GM19324 (cell line): ENCODE data around the gene LMX1B.

Experiments used
- ATAC-seq: cut with Tn5 transposase; IDR thresholded peaks from one replicate; pipeline ENCODE4 v1.9.1; 2021; ENCODE audit warnings: mild to moderate bottlenecking, moderate library complexity; ENCODE audit not compliant: unreplicated experiment, low FRiP score

LMX1B gene

DNA sequence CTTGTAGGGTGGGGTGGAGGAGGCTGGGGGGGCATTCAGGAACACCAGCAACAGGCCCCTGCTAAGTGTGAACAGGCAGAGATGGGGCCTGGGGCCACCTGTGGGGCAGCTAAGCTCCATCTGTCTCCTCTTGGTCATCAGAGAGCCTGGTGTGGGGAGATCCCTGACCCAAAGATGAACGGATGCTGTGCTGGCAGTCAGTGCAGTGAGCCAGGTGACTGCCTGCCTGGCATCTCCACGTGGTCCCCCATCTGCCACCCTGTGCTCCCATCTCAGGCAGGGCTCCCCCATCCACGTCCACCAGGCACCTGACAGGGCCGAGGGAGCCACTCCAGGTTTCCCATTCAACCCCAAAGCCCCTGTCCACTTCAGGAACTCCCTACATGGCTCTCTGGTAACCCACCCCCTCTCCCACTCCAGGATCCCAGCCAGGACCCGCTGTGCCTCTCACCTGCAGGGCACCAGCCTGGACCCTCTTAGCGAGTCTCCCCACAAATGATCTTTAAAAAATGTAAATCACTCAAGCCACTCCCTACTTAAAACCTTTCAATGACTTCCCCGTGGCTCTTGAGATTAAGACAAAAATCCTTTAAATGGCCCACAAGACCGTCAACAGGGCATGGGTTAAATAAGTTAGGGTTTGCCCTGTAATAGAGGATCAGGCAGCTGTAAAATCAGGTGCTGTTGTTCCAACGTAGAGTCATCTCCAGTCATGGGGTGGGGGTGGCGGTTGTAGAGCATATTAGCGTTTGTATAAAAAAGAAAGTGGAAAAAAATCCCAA lies 60.8 kb downstream of the LMX1B start:
- no peak for ATAC-seq

- ATAC-seq = no peak
Measured at GRCh38 chr9:126675147-126675467, 61.4 kb downstream of the LMX1B start.

GRCh38 chr9:126676102-126676684 lies 62.5 kb downstream of the LMX1B start:
- ATAC-seq = no peak

- no peak for ATAC-seq
Measured at GRCh38 chr9:126676685-126677143, 63.0 kb downstream of the LMX1B start.

- no peak for ATAC-seq
Measured at GRCh38 chr9:126677188-126678084, 63.7 kb downstream of the LMX1B start.

GRCh38 chr9:126678989-126679388 lies 65.3 kb downstream of the LMX1B start:
- no peak for ATAC-seq

DNA sequence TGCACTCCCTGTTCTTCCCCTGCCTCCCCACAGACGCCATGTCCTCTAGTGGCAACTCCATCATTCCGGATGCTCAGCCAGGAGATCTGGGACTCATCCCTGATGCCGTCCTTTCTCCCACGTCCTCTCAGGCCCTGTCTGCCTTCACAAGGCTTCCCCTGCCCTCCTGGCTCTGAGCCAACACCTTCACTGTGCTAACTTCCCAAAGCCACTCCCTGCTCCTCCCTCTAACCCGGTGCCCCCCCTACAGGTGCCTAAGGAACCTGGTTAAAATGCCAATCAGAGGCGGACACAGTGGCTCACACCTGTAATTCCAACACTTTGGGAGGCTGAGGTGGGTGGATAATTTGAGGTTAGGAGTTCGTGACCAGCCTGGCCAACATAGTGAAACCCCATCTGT lies 67.6 kb downstream of the LMX1B start:
- no peak for ATAC-seq

GRCh38 chr9:126682113-126682810 lies 68.5 kb downstream of the LMX1B start:
- no peak for ATAC-seq

GRCh38 chr9:126682928-126683697 lies 69.4 kb downstream of the LMX1B start:
- ATAC-seq = no peak

- no peak for ATAC-seq
Measured at GRCh38 chr9:126683698-126684044, 69.9 kb downstream of the LMX1B start.

- ATAC-seq = no peak
Measured at GRCh38 chr9:126684345-126684744, 70.6 kb downstream of the LMX1B start.

GRCh38 chr9:126684965-126685465 lies 71.3 kb downstream of the LMX1B start:
- no peak for ATAC-seq

GRCh38 chr9:126687930-126688461 lies 74.3 kb downstream of the LMX1B start:
- ATAC-seq = no peak

DNA sequence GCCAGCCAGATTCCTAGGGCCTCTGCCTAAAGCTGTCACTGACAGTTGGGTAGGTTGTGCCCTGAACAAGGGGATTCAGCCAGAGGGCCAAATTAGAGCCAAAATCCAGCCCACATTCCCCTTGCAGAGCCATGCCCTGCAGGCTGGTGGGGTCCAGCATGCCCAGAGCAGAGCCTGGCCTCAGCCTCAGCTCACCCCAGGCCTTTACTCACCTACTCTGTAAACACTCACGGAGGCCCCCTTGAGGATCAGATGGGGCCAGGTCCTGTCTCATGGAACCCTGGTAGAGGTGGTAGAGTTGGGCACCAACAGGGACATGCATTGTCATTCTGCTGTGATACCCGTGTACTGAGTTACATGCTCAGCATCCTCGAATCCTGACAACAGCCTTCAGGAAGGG lies 74.9 kb downstream of the LMX1B start:
- ATAC-seq = no peak

DNA sequence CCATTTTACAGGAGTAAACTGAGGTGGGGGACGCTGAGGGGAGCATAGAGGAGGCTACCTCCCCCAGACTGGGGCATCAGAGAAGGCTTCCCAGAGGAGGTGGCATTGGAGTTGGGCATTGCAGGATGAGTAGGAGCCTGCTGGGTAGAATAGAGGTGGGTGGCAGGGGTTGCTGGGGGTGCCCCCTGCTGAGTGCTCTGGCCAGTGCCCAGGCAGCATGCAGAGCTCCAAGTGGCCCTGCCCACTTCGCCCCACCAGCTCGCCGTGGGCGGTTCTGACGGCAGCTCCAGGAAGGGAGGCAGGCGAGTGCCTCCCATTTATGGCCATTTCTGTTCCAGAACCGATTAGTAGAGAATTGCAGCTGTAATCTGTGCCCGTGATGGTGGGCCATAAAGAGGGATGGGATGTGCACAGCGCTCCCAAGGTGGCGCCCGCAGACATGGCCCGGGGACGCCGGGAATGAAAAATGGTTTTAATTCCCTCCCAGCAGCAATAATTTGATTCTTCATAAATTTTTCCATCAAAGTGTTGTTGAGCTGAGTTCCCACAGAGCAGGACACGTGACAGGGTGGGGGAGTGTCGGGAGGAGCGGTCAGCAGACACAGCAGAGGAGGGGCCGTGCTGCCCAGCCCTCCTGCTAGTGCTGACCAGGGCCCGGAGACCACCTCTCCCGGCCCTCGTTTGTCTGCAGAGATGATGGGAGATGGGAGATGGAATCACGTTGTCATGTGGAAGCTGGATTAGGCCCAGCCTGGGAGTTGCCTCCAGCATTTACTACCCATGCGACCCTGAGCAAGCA lies 75.5 kb downstream of the LMX1B start:
- ATAC-seq = no peak

DNA sequence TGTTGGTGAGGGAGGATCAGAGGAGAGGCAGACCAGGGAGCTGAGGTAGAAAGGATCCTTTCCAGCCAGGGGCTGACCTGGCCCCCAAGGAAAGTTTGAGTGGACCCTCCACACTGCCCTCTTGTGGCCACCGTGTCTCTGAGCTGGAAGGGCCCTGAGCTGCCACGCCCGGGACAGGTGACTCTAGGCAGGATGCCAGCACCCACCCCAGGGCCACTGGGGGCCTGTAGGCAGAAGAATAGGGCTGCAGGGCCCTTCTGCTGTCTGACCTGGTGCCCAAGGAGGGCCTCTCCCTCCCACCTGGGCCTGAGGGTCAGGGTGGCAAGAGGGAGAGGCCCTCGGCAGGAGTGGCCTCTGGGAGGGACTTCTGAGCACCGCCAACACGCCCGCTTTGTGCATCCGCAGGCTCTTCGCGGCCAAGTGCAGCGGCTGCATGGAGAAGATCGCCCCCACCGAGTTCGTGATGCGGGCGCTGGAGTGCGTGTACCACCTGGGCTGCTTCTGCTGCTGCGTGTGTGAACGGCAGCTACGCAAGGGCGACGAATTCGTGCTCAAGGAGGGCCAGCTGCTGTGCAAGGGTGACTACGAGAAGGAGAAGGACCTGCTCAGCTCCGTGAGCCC lies 76.8 kb downstream of the LMX1B start:
- no peak for ATAC-seq

GRCh38 chr9:126692041-126692758 lies 78.5 kb downstream of the LMX1B start:
- ATAC-seq = no peak
